Stomach (tissue), 4 donors: ENCODE data around the gene TPCN1.

Source experiments
- CTCF ChIP-seq, 7 experiments: fragments of 450-650 bp in 4 of 7; fragments of 200-600 bp in 3 of 7; sonication (generic) in 3 of 7; IDR thresholded peaks; one replicate each; pipeline ENCODE4 v1.5.1; 2016 to 2019; ENCODE audit warnings: antibody characterized with exemption in 7 of 7, control low read depth in 2 of 7, mild to moderate bottlenecking in 1 of 7
- POLR2A ChIP-seq, 4 donors: fragments of 450-650 bp; IDR thresholded peaks; one replicate each; pipeline ENCODE4 v1.6.1; 2016; ENCODE audit warnings: antibody characterized with exemption in 4 of 4, control low read depth in 2 of 4, mild to moderate bottlenecking in 1 of 4, moderate library complexity in 1 of 4
- POLR2AphosphoS5 ChIP-seq, 3 donors: sonication (generic); formaldehyde crosslinking; IDR thresholded peaks; one replicate each; pipeline ENCODE4 v1.6.1; 2016; ENCODE audit warnings: antibody characterized with exemption in 3 of 3

GRCh38 chr12:113296557-113297213, 75.4 kb downstream of the TPCN1 start:
- TF ChIP-seq CTCF (IDR thresholded peaks at IDR 0.05) (no peak), POLR2A (IDR thresholded peaks at IDR 0.05) (no peak), POLR2AphosphoS5 (IDR thresholded peaks at IDR 0.05) (no peak)
